H9 (cell line): Measurements from ENCODE around the gene CRELD2. TPM values are rescaled to one million over a fixed set of nuclear protein-coding genes. Genes with fewer than 3 reads are reported as not detected.

Experiments used
- DNase-seq: peaks from one replicate; pipeline ENCODE4 v3.0.0-alpha.2; 2017
- H2AFZ ChIP-seq: one replicate; pipeline ENCODE4 v1.6.1; 2013; ENCODE audit warnings: mild to moderate bottlenecking, low read length, control low read depth, moderate library complexity
- H2AK5ac ChIP-seq: 2 replicates; pipeline ENCODE4 v1.6.1; 2013; ENCODE audit warnings: low read length, control low read depth, mixed read lengths; ENCODE audit not compliant: insufficient read length
- H2BK120ac ChIP-seq: one replicate; pipeline ENCODE4 v1.6.1; 2013; ENCODE audit warnings: low read depth, mild to moderate bottlenecking, low read length, control low read depth, inconsistent platforms; ENCODE audit not compliant: poor library complexity, severe bottlenecking
- H2BK12ac ChIP-seq: 2 replicates; pipeline ENCODE4 v1.6.1; 2013; ENCODE audit warnings: low read length, control low read depth, mixed read lengths, low read depth; ENCODE audit not compliant: insufficient read length
- H2BK15ac ChIP-seq: 2 replicates; pipeline ENCODE4 v1.6.1; 2013; ENCODE audit warnings: low read depth, low read length, control low read depth
- H2BK20ac ChIP-seq: one replicate; pipeline ENCODE4 v1.6.1; 2013; ENCODE audit warnings: low read depth, mild to moderate bottlenecking, low read length, control low read depth, inconsistent platforms; ENCODE audit not compliant: poor library complexity, severe bottlenecking
- H2BK5ac ChIP-seq: 2 replicates; pipeline ENCODE4 v1.6.1; 2013; ENCODE audit warnings: low read length, control low read depth, mixed read lengths; ENCODE audit not compliant: insufficient read length
- H3K14ac ChIP-seq: 2 replicates; pipeline ENCODE4 v1.6.1; 2013; ENCODE audit warnings: low read length, control low read depth; ENCODE audit not compliant: insufficient read depth
- H3K18ac ChIP-seq: 2 replicates; pipeline ENCODE4 v1.6.1; 2013; ENCODE audit warnings: low read depth, mild to moderate bottlenecking, mixed read lengths, low read length, control low read depth; ENCODE audit not compliant: insufficient read length
- H3K23ac ChIP-seq: 2 replicates; pipeline ENCODE4 v1.6.1; 2013; ENCODE audit warnings: low read length, control low read depth, mixed read lengths, low read depth; ENCODE audit not compliant: insufficient read length
- H3K23me2 ChIP-seq: 2 replicates; pipeline ENCODE4 v1.6.1; 2013; ENCODE audit warnings: low read depth, mild to moderate bottlenecking, mixed read lengths, low read length, control low read depth; ENCODE audit not compliant: insufficient read length, poor library complexity, severe bottlenecking
- H3K27ac ChIP-seq: 2 replicates; pipeline ENCODE4 v1.5.1; 2013; ENCODE audit warnings: low read length, control low read depth, mixed read lengths, low read depth; ENCODE audit not compliant: insufficient read length
- H3K27me3 ChIP-seq: 2 replicates; pipeline ENCODE4 v1.6.1; 2013; ENCODE audit warnings: low read length, control low read depth, inconsistent platforms; ENCODE audit not compliant: insufficient read depth
- H3K4ac ChIP-seq: 2 replicates; pipeline ENCODE4 v1.6.1; 2013; ENCODE audit warnings: low read depth, mild to moderate bottlenecking, control low read depth, inconsistent platforms, low read length, moderate library complexity
- H3K4me1 ChIP-seq: 2 replicates; pipeline ENCODE4 v1.6.1; 2013; ENCODE audit warnings: low read length, control low read depth, inconsistent platforms; ENCODE audit not compliant: insufficient read depth
- H3K4me2 ChIP-seq: 2 replicates; pipeline ENCODE4 v1.6.1; 2013; ENCODE audit warnings: low read length, control low read depth, mixed read lengths; ENCODE audit not compliant: insufficient read length, insufficient read depth
- H3K56ac ChIP-seq: 2 replicates; pipeline ENCODE4 v1.6.1; 2013; ENCODE audit warnings: low read depth, mild to moderate bottlenecking, mixed read lengths, low read length, control low read depth; ENCODE audit not compliant: insufficient read length
- H3K79me1 ChIP-seq: 2 replicates; pipeline ENCODE4 v1.6.1; 2013; ENCODE audit warnings: low read depth, mild to moderate bottlenecking, moderate library complexity, low read length, control low read depth, inconsistent platforms; ENCODE audit not compliant: insufficient read depth, poor library complexity, severe bottlenecking
- H3K79me2 ChIP-seq: 2 replicates; pipeline ENCODE4 v1.6.1; 2013; ENCODE audit warnings: low read length, control low read depth, inconsistent platforms; ENCODE audit not compliant: insufficient read depth
- H3K9ac ChIP-seq: 2 replicates; pipeline ENCODE4 v1.6.1; 2013; ENCODE audit warnings: low read length, control low read depth, mixed read lengths; ENCODE audit not compliant: insufficient read length; ENCODE audit errors: extremely low read depth
- H3K9me3 ChIP-seq: one replicate; pipeline ENCODE4 v1.6.1; 2013; ENCODE audit warnings: low read depth, low read length, inconsistent platforms; ENCODE audit not compliant: control insufficient read depth
- H3T11ph ChIP-seq: one replicate; pipeline ENCODE4 v1.6.1; 2013; ENCODE audit warnings: mild to moderate bottlenecking, low read length, control low read depth, inconsistent platforms
- H4K20me1 ChIP-seq: one replicate; pipeline ENCODE4 v1.6.1; 2013; ENCODE audit not compliant: control insufficient read depth, insufficient read length, insufficient read depth
- H4K5ac ChIP-seq: 2 replicates; pipeline ENCODE4 v1.6.1; 2013; ENCODE audit warnings: low read depth, mild to moderate bottlenecking, mixed read lengths, low read length, control low read depth; ENCODE audit not compliant: insufficient read length
- H4K8ac ChIP-seq: replicated peaks from 2 replicates; pipeline ENCODE4 v1.6.1; 2013; ENCODE audit warnings: low read length, control low read depth, mixed read lengths, low read depth; ENCODE audit not compliant: insufficient read length
- H4K91ac ChIP-seq: 2 replicates; pipeline ENCODE4 v1.6.1; 2013; ENCODE audit warnings: low read depth, mild to moderate bottlenecking, moderate library complexity, mixed read lengths, low read length, control low read depth; ENCODE audit not compliant: insufficient read length
- H3K27ac Mint-ChIP-seq, 3 experiments: 2 replicates in 2 of 3; 3 replicates in 1 of 3; pipeline ENCODE4 v1.8.0; 2020 to 2021; ENCODE audit warnings: mixed read lengths in 3 of 3, mild to moderate bottlenecking in 1 of 3, moderate library complexity in 1 of 3
- H3K27me3 Mint-ChIP-seq: 2 replicates; pipeline ENCODE4 v1.8.0; 2021; ENCODE audit warnings: low read depth, mild to moderate bottlenecking, moderate library complexity, mixed read lengths
- H3K36me3 Mint-ChIP-seq, 3 experiments: 2 replicates in 2 of 3; 3 replicates in 1 of 3; pipeline ENCODE4 v1.8.0; 2020 to 2021; ENCODE audit warnings: low read depth in 3 of 3, mixed read lengths in 3 of 3; ENCODE audit not compliant: insufficient read depth in 1 of 3
- H3K4me1 Mint-ChIP-seq, 2 experiments: 2 replicates each; pipeline ENCODE4 v1.8.0; 2020; ENCODE audit warnings: mixed read lengths in 2 of 2
- H3K4me3 Mint-ChIP-seq, 2 experiments: 2 replicates in 1 of 2; 3 replicates in 1 of 2; pipeline ENCODE4 v1.8.0; 2020 to 2021; ENCODE audit warnings: mild to moderate bottlenecking in 2 of 2, mixed read lengths in 2 of 2, moderate library complexity in 1 of 2
- H3K9me3 Mint-ChIP-seq, 2 experiments: 2 replicates in 1 of 2; 3 replicates in 1 of 2; pipeline ENCODE4 v1.8.0; 2020; ENCODE audit warnings: mild to moderate bottlenecking in 2 of 2, mixed read lengths in 2 of 2, moderate library complexity in 1 of 2
- CTCF ChIP-seq: fragments of 200-600 bp; sonication (generic); conservative IDR thresholded peaks from 3 replicates; pipeline ENCODE4 v1.8.0; 2021; ENCODE audit warnings: antibody characterized with exemption, mild to moderate bottlenecking
- WGBS: extraction: QIAGEN DNeasy Blood & Tissue Kit; methylation state at CpG from one replicate; pipeline ENCODE4 v1.1.7; 2013; ENCODE audit warnings: missing lambda C conversion rate, low lambda C conversion rate, mixed read lengths; ENCODE audit not compliant: insufficient read length; ENCODE audit errors: extremely low coverage; 5-methylcytosine and 5-hydroxymethylcytosine counted together
- total RNA-seq: library from RNA; stranded (reverse); gene quantifications from 2 replicates; pipeline ENCODE4 v1.2.1, GENCODE V29; 2021

CRELD2 gene
- total RNA-seq, 1 experiment from 2014 or later, result 34.7 TPM

GRCh38 chr22:49905465-49905864, 13.0 kb upstream of the CRELD2 start:
- H3K27ac ChIP-seq, result no peak overlapping the region
- WGBS, result no CpG with 5 or more reads among the region's 18 CpGs
- Mint-ChIP-seq H3K9me3 (peaks cover 3 to 11% of the 10 kb centered on the region in 2 experiments; a peak in 4 of 5 replicates), H3K4me1 (peaks cover 0 to 6% of the 10 kb centered on the region in 2 experiments; a peak in 1 of 4 replicates), H3K36me3 (peaks cover 28 to 63% (median 62%) of the 10 kb centered on the region in 3 experiments), H3K27me3 (no peaks in the 10 kb centered on the region), H3K27ac (peak overlapping the region in 2 of 3 experiments; percentile 61 to 76; a peak in 4 of 7 replicates), H3K4me3 (no peak overlapping the region)
- no peak overlapping the region for H4K91ac ChIP-seq
- no peak overlapping the region for H2BK120ac ChIP-seq
- no peak overlapping the region for H4K8ac ChIP-seq
- H3K56ac ChIP-seq, result no peak overlapping the region
- no peak overlapping the region for H2BK15ac ChIP-seq
- no peak for DNase-seq
- H3K9me3 ChIP-seq, result no peaks in the 10 kb centered on the region
- no peaks in the 10 kb centered on the region for H3K79me1 ChIP-seq
- H2BK20ac ChIP-seq, result no peak overlapping the region
- H3K23ac ChIP-seq, result no peak overlapping the region
- no peak overlapping the region for H2BK5ac ChIP-seq
- H3K4me2 ChIP-seq, result no peak overlapping the region
- no peak for TF ChIP-seq CTCF
- no peak overlapping the region for H4K5ac ChIP-seq
- H2AK5ac ChIP-seq, result no peak overlapping the region
- H3K4me1 ChIP-seq, result no peaks in the 10 kb centered on the region
- H3K18ac ChIP-seq, result no peak overlapping the region
- no peak overlapping the region for H3K9ac ChIP-seq
- peaks cover 5% of the 10 kb centered on the region for H4K20me1 ChIP-seq
- no peak overlapping the region; the same call in 1 of the 2 replicates for H3K14ac ChIP-seq
- no peaks in the 10 kb centered on the region for H3K27me3 ChIP-seq
- H3K23me2 ChIP-seq, result no peaks in the 10 kb centered on the region
- no peak overlapping the region for H2AFZ ChIP-seq
- H3K79me2 ChIP-seq, result no peaks in the 10 kb centered on the region
- no peak overlapping the region for H3T11ph ChIP-seq
- H3K4ac ChIP-seq, result no peak overlapping the region
- H2BK12ac ChIP-seq, result no peak overlapping the region
